IMR-90 (cell line): Measurements from ENCODE around the gene AGAP1. TPM values are rescaled to one million over a fixed set of nuclear protein-coding genes. Genes with fewer than 3 reads are reported as not detected.

Experiments used
- ATAC-seq: fragments of 200-7000 bp; cut with Tn5 transposase; 2 replicates; pipeline ENCODE4 v1.9.1; 2020; ENCODE audit warnings: low read depth, mild to moderate bottlenecking, moderate library complexity
- BruUV-seq: library from RNA; stranded (reverse); fragments of 400-500 nt; replicated peaks from 2 replicates; lab custom pipeline; 2021; lab: Mats Ljungman, UMichigan
- CTCF ChIA-PET: fragments of 300-600 bp; formaldehyde crosslinking; extraction: SDS; loops from one replicate; lab custom pipeline; 2021; ENCODE audit warnings: antibody characterized with exemption; lab: Yijun Ruan, JAX
- POLR2A ChIA-PET: fragments of 300-600 bp; sonication (Branson Sonifier 250); formaldehyde crosslinking; loops from one replicate; lab custom pipeline; 2022; ENCODE audit warnings: antibody characterized with exemption; ENCODE audit not compliant: unreplicated experiment; lab: Charles Lee
- DNase-seq: peaks from one replicate; pipeline ENCODE4 v3.0.0; 2013
- H2AFZ ChIP-seq: replicated peaks from 2 replicates; pipeline ENCODE3; 2013; ENCODE audit warnings: low read length, mild to moderate bottlenecking; ENCODE audit not compliant: poor library complexity
- H2AK5ac ChIP-seq: 2 replicates; pipeline ENCODE4 v1.6.1; 2013; ENCODE audit warnings: low read depth, low read length, inconsistent platforms
- H2AK9ac ChIP-seq: replicated peaks from 2 replicates; pipeline ENCODE3; 2013; ENCODE audit warnings: mild to moderate bottlenecking, low read depth, low read length, moderate library complexity; ENCODE audit not compliant: poor library complexity
- H2BK120ac ChIP-seq: 2 replicates; pipeline ENCODE4 v1.6.1; 2013; ENCODE audit warnings: low read depth, low read length, inconsistent platforms
- H2BK15ac ChIP-seq: 3 replicates; pipeline ENCODE4 v1.6.1; 2013; ENCODE audit warnings: low read depth, low read length, inconsistent platforms
- H2BK20ac ChIP-seq: 2 replicates; pipeline ENCODE4 v1.6.1; 2013; ENCODE audit warnings: low read depth, mild to moderate bottlenecking, inconsistent platforms, low read length, moderate library complexity
- H2BK5ac ChIP-seq: 2 replicates; pipeline ENCODE4 v1.6.1; 2013; ENCODE audit warnings: mild to moderate bottlenecking, low read depth, low read length, inconsistent platforms; ENCODE audit not compliant: poor library complexity, severe bottlenecking
- H3K14ac ChIP-seq: replicated peaks from 2 replicates; pipeline ENCODE4 v1.6.1; 2013; ENCODE audit warnings: low read depth, low read length, inconsistent platforms
- H3K18ac ChIP-seq: 2 replicates; pipeline ENCODE4 v1.6.1; 2013; ENCODE audit warnings: low read depth, low read length, control low read depth
- H3K23ac ChIP-seq: 2 replicates; pipeline ENCODE4 v1.6.1; 2013; ENCODE audit warnings: low read depth, low read length, inconsistent platforms
- H3K27ac ChIP-seq: 2 replicates; pipeline ENCODE4 v1.5.1; 2013; ENCODE audit warnings: mild to moderate bottlenecking, control low read depth, low read length; ENCODE audit not compliant: insufficient read depth
- H3K27me3 ChIP-seq: 2 replicates; pipeline ENCODE4 v1.6.1; 2013; ENCODE audit warnings: low read length; ENCODE audit not compliant: control insufficient read depth, insufficient read depth
- H3K36me3 ChIP-seq: 2 replicates; pipeline ENCODE4 v1.6.1; 2013; ENCODE audit warnings: low read length, mixed read lengths; ENCODE audit not compliant: control insufficient read depth, insufficient read depth
- H3K4ac ChIP-seq: 2 replicates; pipeline ENCODE4 v1.6.1; 2013; ENCODE audit warnings: low read depth, low read length, inconsistent platforms
- H3K4me1 ChIP-seq: 2 replicates; pipeline ENCODE4 v1.6.1; 2013; ENCODE audit warnings: low read length, mixed read lengths; ENCODE audit not compliant: control insufficient read depth, insufficient read depth
- H3K4me2 ChIP-seq: 2 replicates; pipeline ENCODE4 v1.6.1; 2013; ENCODE audit warnings: low read depth, mild to moderate bottlenecking, control low read depth, low read length, moderate library complexity
- H3K4me3 ChIP-seq: 2 replicates; pipeline ENCODE4 v1.5.1; 2013; ENCODE audit warnings: low read depth, mild to moderate bottlenecking, control low read depth, low read length, moderate library complexity; ENCODE audit not compliant: insufficient read depth
- H3K56ac ChIP-seq: 2 replicates; pipeline ENCODE4 v1.6.1; 2013; ENCODE audit warnings: low read length, inconsistent platforms; ENCODE audit not compliant: insufficient read depth; ENCODE audit errors: extremely low read depth
- H3K79me1 ChIP-seq, 2 experiments: 2 replicates each; pipeline ENCODE4 v1.6.1; 2013; ENCODE audit warnings: low read length in 2 of 2, inconsistent platforms in 1 of 2, low read depth in 1 of 2
- H3K9ac ChIP-seq: 2 replicates; pipeline ENCODE4 v1.6.1; 2013; ENCODE audit warnings: low read depth, low read length, control low read depth
- H3K9me1 ChIP-seq: 2 replicates; pipeline ENCODE4 v1.6.1; 2013; ENCODE audit warnings: low read length, inconsistent platforms; ENCODE audit not compliant: insufficient read depth
- H3K9me3 ChIP-seq: 2 replicates; pipeline ENCODE4 v1.6.1; 2013; ENCODE audit warnings: low read length; ENCODE audit not compliant: control insufficient read depth, insufficient read depth
- H4K20me1 ChIP-seq: 2 replicates; pipeline ENCODE4 v1.6.1; 2013; ENCODE audit warnings: low read length, inconsistent platforms; ENCODE audit not compliant: insufficient read depth
- H4K5ac ChIP-seq: 2 replicates; pipeline ENCODE4 v1.6.1; 2013; ENCODE audit warnings: mild to moderate bottlenecking, low read depth, low read length, control low read depth
- H4K8ac ChIP-seq, 2 experiments: 2 replicates each; pipeline ENCODE4 v1.6.1; 2013; ENCODE audit warnings: low read depth in 2 of 2, low read length in 2 of 2, control low read depth in 1 of 2, inconsistent platforms in 1 of 2
- H4K91ac ChIP-seq: 2 replicates; pipeline ENCODE4 v1.6.1; 2013; ENCODE audit warnings: low read depth, low read length, inconsistent platforms; ENCODE audit not compliant: insufficient read depth
- CEBPB ChIP-seq: IDR thresholded peaks from 2 replicates; pipeline ENCODE4 v1.6.1; 2012; ENCODE audit warnings: low read depth, low read length, improper control_type of control experiment
- RCOR1 ChIP-seq: IDR thresholded peaks from 2 replicates; pipeline ENCODE4 v1.6.1; 2012; ENCODE audit warnings: mild to moderate bottlenecking, low read length, improper control_type of control experiment; ENCODE audit not compliant: insufficient replicate concordance
- WGBS, 2 experiments: methylation state at CpG; one replicate each; pipeline versions ENCODE4 v1.1.5 to v1.1.7; 2013; ENCODE audit warnings: missing lambda C conversion rate in 2 of 2; ENCODE audit not compliant: insufficient read length in 1 of 2; ENCODE audit errors: extremely low coverage in 2 of 2; 5-methylcytosine and 5-hydroxymethylcytosine counted together
- dilution Hi-C: fragments of 300-500 bp; cut with HindIII; formaldehyde crosslinking; loops from one replicate; pipeline ENCODE4 v1.14.3; 2018; ENCODE audit warnings: low sequenced_read_pairs; ENCODE audit not compliant: unreplicated experiment
- in situ Hi-C: fragments of 300-500 bp; cut with MboI; formaldehyde crosslinking; loops from 3 replicates; pipeline ENCODE4 v1.14.3; 2019; ENCODE audit warnings: low sequenced_read_pairs, inconsistent platforms, mixed read lengths
- intact Hi-C: fragments of 100-400 bp; cut with micrococcal nuclease; formaldehyde crosslinking; loops from 2 replicates; pipeline ENCODE4 v1.10.0; 2022
- polyA plus RNA-seq, 3 experiments: library from polyadenylated mRNA; depleted of rRNA; stranded (reverse); fragments of >200 nt; gene quantifications; 2 replicates each; pipeline ENCODE4 v1.2.3, GENCODE V29; 2012; ENCODE audit warnings: low replicate concordance in 1 of 3
- total RNA-seq: library from RNA; depleted of rRNA; stranded (reverse); fragments of >200 nt; gene quantifications from 2 replicates; pipeline ENCODE4 v1.2.3, GENCODE V29; 2012

AGAP1 gene
- total and polyA plus RNA-seq, 2 of the 4 experiments (the other 2 are of a cell fraction), result 15.1 to 16.4 TPM

DNA sequence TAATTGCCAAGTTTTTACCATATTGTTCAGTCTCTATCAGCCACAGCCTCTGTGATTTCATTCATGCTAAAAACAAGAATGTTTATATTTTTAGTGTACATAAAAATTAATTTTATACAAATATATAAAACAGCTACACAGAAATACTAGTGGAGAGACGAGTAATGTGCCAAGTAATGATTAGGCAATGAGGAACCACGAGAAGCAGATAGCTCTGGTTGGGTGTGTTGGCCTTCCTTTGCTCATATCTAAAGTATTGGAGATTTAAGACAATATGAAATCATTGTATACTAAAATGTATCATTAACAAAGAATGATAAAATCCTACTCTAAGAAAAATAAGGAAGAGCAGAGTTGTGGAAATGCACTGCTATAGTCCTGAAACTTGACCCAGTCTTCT lies 326.7 kb downstream of the AGAP1 start:
- no peak overlapping the region for H4K91ac ChIP-seq
- in situ Hi-C loops (no loop called here), dilution Hi-C loops (no loop called here), intact Hi-C loops (no loop called here)
- no peaks in the 10 kb centered on the region for H3K27me3 ChIP-seq
- H4K8ac ChIP-seq, result no peak overlapping the region
- POLR2A ChIA-PET, result no interaction called here
- no peak overlapping the region for H3K4me3 ChIP-seq
- DNase-seq, result peak; percentile 68
- CTCF ChIA-PET, result interaction anchor here (0.7 kb wide), 2 partner anchors 22 to 41 kb away, joined by 3 read pairs; no protein-coding TSS in a partner anchor
- no peak overlapping the region for H2BK120ac ChIP-seq
- H2BK20ac ChIP-seq, result no peak overlapping the region
- H2AK9ac ChIP-seq, result no peak overlapping the region
- H3K14ac ChIP-seq, result no peak overlapping the region
- H3K9ac ChIP-seq, result no peak overlapping the region
- no peak overlapping the region for H3K27ac ChIP-seq
- peak; percentile 62 for ATAC-seq
- H3K4me1 ChIP-seq, result peaks cover 16% of the 10 kb centered on the region
- H2AFZ ChIP-seq, result no peak overlapping the region
- no peak overlapping the region; the same call in 1 of the 2 replicates for H3K56ac ChIP-seq
- H3K4ac ChIP-seq, result no peak overlapping the region
- H3K18ac ChIP-seq, result peak overlapping the region; percentile 60; the same call in 1 of the 2 replicates
- H4K20me1 ChIP-seq, result peaks cover 4% of the 10 kb centered on the region
- H3K4me2 ChIP-seq, result peak overlapping the region; percentile 17; the same call in 1 of the 2 replicates
- no peak overlapping the region for H4K5ac ChIP-seq
- no peak overlapping the region for H3K23ac ChIP-seq
- H2BK5ac ChIP-seq, result no peak overlapping the region
- no peaks in the 10 kb centered on the region for H3K9me3 ChIP-seq
- H3K79me1 ChIP-seq, result peaks cover 0 to 3% of the 10 kb centered on the region in 2 experiments; a peak in 1 of 4 replicates
- BruUV-seq, result no TSS peak
- no peak overlapping the region for H2BK15ac ChIP-seq
- WGBS, 2 experiments, result no CpG with 5 or more reads among the region's 2 CpGs
- H3K36me3 ChIP-seq, result peaks cover 3% of the 10 kb centered on the region; the same call in 1 of the 2 replicates
- peaks cover 12% of the 10 kb centered on the region for H3K9me1 ChIP-seq
- TF ChIP-seq RCOR1, result no peak
- peak; percentile 83 for TF ChIP-seq CEBPB
- no peak overlapping the region for H2AK5ac ChIP-seq
